Measurements from ENCODE around the gene CAMKV.

The CAMKV gene

GRCh38 chr3:49877716-49878115 lies 8.0 kb upstream of the CAMKV start:
- H3K27me3 ChIP-seq (replicated peaks; ENCODE audit: control insufficient read depth, insufficient read depth, low read length): no peaks in the 10 kb centered on the region; the same call in 1 of the 2 replicates
- no peak overlapping the region for H3K4me3 ChIP-seq (replicated peaks; ENCODE audit: low read depth, low read length)
- DNase-seq (ENCODE audit: extremely low read depth, insufficient read length): no peak
- no peak for TF ChIP-seq CTCF (IDR thresholded peaks at IDR 0.05; ENCODE audit: insufficient read depth, low read length, poor library complexity, severe bottlenecking)
- H3K36me3 ChIP-seq (ENCODE audit: control insufficient read depth, insufficient read depth, low read length): no peaks in the 10 kb centered on the region

GRCh38 chr3:49876567-49876966 lies 6.9 kb upstream of the CAMKV start:
- no peak for TF ChIP-seq CTCF (IDR thresholded peaks at IDR 0.05; ENCODE audit: insufficient read depth, low read length, poor library complexity, severe bottlenecking)
- DNase-seq (ENCODE audit: extremely low read depth, insufficient read length): no peak
- H3K36me3 ChIP-seq (ENCODE audit: control insufficient read depth, insufficient read depth, low read length): no peaks in the 10 kb centered on the region
- no peak overlapping the region for H3K4me3 ChIP-seq (replicated peaks; ENCODE audit: low read depth, low read length)
- H3K27me3 ChIP-seq (replicated peaks; ENCODE audit: control insufficient read depth, insufficient read depth, low read length): no peaks in the 10 kb centered on the region; the same call in 1 of the 2 replicates

GRCh38 chr3:49873623-49874022 lies 3.9 kb upstream of the CAMKV start:
- no peak overlapping the region for H3K4me3 ChIP-seq (replicated peaks; ENCODE audit: low read depth, low read length)
- DNase-seq (ENCODE audit: extremely low read depth, insufficient read length): no peak
- no peaks in the 10 kb centered on the region for H3K36me3 ChIP-seq (ENCODE audit: control insufficient read depth, insufficient read depth, low read length)
- no peak for TF ChIP-seq CTCF (IDR thresholded peaks at IDR 0.05; ENCODE audit: insufficient read depth, low read length, poor library complexity, severe bottlenecking)
- H3K27me3 ChIP-seq (replicated peaks; ENCODE audit: control insufficient read depth, insufficient read depth, low read length): peaks cover 3% of the 10 kb centered on the region; the same call in 1 of the 2 replicates

- Histone ChIP-seq H3K4me3 (replicated peaks; ENCODE audit: low read depth, low read length) (no peak overlapping the region), H3K27me3 (replicated peaks; ENCODE audit: control insufficient read depth, insufficient read depth, low read length) (peaks cover 4% of the 10 kb centered on the region), H3K36me3 (ENCODE audit: control insufficient read depth, insufficient read depth, low read length) (no peaks in the 10 kb centered on the region)
- no peak for TF ChIP-seq CTCF (IDR thresholded peaks at IDR 0.05; ENCODE audit: insufficient read depth, low read length, poor library complexity, severe bottlenecking)
- no peak for DNase-seq (ENCODE audit: extremely low read depth, insufficient read length)
Measured at GRCh38 chr3:49872801-49873281, 3.1 kb upstream of the CAMKV start.

- Histone ChIP-seq H3K36me3 (ENCODE audit: control insufficient read depth, insufficient read depth, low read length) (no peaks in the 10 kb centered on the region), H3K4me3 (replicated peaks; ENCODE audit: low read depth, low read length) (no peak overlapping the region), H3K27me3 (replicated peaks; ENCODE audit: control insufficient read depth, insufficient read depth, low read length) (peaks cover 4% of the 10 kb centered on the region)
- DNase-seq (ENCODE audit: extremely low read depth, insufficient read length): no peak
- TF ChIP-seq CTCF (IDR thresholded peaks at IDR 0.05; ENCODE audit: insufficient read depth, low read length, poor library complexity, severe bottlenecking): no peak
Measured at GRCh38 chr3:49871531-49872153, 1.9 kb upstream of the CAMKV start.

Measured in GM06990 (cell line).